HG02973 (cell line): ENCODE measurements around the gene HOXC11.

ENCODE experiments used
- ATAC-seq: cut with Tn5 transposase; IDR thresholded peaks from one replicate; pipeline ENCODE4 v1.9.1; 2021; ENCODE audit warnings: moderate library complexity; ENCODE audit not compliant: unreplicated experiment

HOXC11 gene

DNA sequence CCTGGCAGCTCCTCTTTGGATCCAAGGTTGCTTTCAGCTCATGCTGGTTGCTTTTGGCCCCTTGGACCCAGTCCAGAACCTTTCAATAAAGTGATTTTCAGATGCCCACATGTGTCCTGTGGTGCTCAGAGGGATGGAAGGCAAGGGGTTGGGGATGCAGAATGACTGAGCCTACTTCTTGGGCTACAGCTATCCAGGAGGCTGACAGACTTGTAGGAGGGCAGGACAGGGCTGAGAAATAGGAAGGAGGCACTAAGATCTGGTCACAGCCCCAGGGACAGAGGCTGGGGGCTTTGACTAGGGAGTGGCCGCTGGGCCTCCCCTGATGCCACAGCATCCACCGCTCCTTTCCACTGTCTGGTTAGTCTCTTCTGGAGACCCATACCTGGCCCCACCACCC, 1.2 kb upstream of the HOXC11 start:
- no peak for ATAC-seq

DNA sequence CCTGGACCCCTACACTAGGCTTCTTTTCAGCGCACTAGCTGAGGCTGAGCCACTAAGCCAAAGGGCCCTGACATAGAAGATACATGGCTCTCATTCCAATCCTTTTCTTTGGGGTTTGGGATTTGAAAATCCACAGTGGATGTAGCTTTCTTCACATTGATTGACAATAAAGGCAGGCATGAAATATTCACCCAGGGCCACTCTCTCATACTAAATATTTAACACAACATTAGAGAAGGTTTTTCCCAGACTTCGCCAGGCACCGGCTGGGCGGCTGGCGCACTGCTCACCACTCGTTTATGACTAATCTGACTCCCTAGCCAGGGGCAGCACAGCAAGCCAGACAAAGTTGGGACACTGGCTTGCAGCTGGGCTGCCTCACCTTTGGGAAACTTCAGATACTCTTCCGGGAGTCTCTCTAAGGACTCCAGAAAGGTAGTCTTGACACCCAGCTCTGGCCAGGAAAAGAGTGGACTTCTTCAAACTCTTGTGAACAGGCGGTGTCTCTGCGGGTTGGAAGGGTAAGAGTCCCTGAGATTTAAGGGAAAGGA, 699 bp upstream of the HOXC11 start:
- no peak for ATAC-seq

- no peak for ATAC-seq
Observed at GRCh38 chr12:53973236-53974042, 513 bp downstream of the HOXC11 start.

GRCh38 chr12:53974084-53975063, 1.4 kb downstream of the HOXC11 start, which contains the start of gene HOTAIR:
Gene HOTAIR, minus strand, starts transcription at chr12:53974954.
- ATAC-seq, result no peak

DNA sequence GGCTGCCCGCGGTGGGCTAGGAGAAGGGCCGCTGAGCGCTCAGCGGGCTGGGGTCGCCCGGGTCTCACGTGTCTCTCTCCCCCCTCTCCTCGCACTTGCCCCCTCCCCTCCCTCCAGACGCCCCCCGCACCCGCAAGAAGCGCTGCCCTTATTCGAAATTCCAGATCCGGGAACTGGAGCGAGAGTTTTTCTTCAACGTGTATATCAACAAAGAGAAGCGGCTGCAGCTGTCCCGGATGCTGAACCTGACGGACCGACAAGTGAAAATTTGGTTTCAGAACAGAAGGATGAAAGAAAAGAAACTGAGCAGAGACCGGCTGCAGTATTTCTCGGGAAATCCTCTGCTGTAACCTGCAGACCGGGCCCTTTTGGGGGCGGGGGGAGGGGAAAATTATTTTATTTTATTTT, 2.1 kb downstream of the HOXC11 start:
- ATAC-seq, result no peak

GRCh38 chr12:53975479-53976152, 2.7 kb downstream of the HOXC11 start:
- no peak for ATAC-seq

- no peak for ATAC-seq
Observed at GRCh38 chr12:53976172-53976822, 3.4 kb downstream of the HOXC11 start.

DNA sequence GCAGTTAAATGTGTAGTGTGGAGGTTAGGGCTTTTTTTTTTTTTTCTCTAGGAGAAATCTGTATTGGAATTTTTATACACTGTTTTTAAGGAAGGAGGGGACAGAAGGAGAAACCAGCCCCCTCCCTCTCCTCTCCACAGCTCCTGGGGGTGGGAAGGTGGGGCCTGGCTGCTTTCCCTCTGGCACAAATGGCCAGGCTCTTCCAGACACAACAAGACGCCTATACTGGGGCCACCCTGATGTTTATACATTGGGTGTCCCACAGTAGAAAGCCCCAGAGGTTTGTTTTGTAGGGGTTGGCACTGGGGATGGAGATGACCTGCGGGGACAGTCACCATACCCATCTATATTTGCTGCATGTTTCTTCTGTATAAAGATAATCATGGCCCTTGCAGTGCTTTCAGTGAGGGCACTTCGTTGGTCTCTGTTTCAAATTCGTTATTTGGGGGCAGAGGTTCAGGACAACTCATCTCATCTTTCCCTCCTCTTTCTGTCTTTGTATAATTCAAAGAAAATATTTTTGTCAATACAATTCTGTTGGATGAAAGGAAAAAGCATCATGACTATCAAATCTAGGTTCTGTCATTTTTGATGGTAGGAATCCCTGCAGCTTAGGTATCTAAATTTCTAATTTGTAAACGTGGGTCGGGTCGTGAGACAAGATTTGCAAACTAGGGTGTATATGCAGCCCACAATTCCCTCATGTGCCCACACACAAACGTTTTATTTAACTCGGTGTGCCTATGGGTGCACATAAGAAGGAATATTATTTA, 4.1 kb downstream of the HOXC11 start:
- no peak for ATAC-seq

- no peak for ATAC-seq
Observed at GRCh38 chr12:53977596-53978445, 4.9 kb downstream of the HOXC11 start.

DNA sequence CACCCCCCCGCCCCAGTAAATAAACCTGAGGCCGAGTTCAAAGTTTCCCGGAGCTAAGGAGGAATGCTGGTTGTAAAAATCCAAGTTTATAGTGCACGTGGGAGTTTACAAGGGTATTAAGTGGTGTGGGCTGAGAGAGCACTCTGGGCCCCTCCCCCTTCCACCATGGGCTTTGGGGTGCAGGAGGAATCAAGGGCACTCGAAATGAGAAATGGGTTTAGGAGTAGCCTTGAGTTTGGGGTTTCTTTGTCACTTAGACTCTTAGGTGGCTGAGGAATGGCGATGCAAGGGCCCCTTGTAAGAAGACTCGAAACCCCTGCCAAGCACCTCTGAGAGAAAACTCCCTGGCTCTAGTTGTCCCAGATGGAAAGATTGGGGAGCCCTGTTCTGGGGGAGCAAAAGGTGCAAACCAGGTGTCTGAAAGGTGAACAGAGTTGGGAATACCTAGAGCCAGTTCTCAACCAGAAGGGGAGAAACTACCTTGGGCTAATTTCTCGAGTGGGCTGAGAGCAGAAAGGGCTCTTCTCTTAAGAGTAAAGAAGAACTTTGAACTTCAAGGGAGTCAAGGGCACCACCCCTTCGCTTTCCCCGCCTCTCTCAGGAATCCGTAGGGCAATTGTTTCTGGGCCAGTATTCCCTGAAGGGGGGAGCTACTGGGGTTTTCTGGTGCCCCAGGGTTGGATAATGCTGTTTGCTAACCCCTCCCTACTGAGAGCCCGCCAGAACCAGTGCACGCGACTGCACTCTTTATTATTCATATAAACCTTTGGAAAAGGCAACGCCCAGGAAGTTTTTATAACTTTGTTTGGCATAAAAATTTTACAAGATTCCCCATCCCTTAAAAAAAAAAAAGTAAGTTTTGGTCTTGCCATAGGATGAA, 5.8 kb downstream of the HOXC11 start:
- ATAC-seq, result no peak

- no peak for ATAC-seq
Observed at GRCh38 chr12:53980104-53980801, 7.3 kb downstream of the HOXC11 start.

- no peak for ATAC-seq
Observed at GRCh38 chr12:53980802-53981496, 8.0 kb downstream of the HOXC11 start.

DNA sequence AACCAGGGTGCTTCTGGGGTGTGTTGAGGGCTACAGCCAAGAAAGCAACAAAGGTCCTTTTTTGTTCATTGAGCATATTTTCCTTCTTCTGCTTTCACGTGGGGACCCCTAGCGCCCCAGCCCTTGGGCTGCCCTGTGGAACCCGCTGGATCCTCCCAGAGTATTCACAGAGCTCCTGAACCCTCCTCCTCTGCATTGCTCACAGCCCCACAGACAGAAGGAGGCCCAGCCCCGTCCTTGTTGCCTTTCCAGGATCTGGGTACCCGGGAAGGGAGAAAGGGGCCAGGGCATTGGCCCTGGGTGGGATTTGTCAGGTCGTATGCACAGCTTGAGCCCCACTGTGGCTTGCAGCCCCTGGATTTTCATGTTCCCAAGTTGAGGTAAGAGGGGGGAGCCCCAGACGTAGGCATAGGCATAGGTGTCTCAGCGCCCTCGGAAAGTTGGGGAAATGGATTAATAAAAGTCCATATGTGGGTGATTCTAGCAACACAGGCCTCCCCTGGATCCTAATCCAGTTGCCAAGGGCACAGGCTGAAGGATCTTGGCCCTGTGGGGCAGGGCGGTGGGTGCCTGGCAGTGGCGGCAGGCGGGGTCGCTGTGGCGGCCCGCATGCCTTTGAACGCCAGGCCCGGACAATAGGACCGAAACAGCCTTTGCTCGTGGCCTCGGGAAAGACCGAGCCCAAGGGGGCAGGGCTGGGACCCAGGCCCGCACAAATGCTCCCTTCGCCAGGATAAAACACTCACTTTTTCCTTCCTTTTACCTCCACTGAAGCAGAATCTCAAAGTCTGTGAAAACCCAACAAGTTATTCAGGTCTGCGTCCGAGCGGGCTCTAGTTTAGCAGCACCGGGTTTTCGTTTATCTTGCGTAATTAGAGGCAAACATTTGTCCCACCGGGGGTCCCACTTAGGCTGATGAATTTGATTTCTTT, 9.0 kb downstream of the HOXC11 start:
- no peak for ATAC-seq

GRCh38 chr12:53982648-53983567, 10.0 kb downstream of the HOXC11 start:
- ATAC-seq, result no peak
